Stimulated activated CD8-positive, alpha-beta memory T cell treated with anti-CD3 and anti-CD28 coated beads, Interleukin-15, amount 100 ng/mL, for 1 hour (primary cell): ENCODE data around the gene CLPSL1.
"Not testable (repeated sequence)": the region's sequence is repeated elsewhere in the genome, so short reads cannot be mapped to it uniquely, and the experiment has no call there.

ENCODE experiments used
- DNase-seq: peaks from one replicate; pipeline ENCODE4 v3.0.0-alpha.2; 2020; ENCODE audit warnings: low read depth

The CLPSL1 gene, protein sequence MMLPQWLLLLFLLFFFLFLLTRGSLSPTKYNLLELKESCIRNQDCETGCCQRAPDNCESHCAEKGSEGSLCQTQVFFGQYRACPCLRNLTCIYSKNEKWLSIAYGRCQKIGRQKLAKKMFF

DNA sequence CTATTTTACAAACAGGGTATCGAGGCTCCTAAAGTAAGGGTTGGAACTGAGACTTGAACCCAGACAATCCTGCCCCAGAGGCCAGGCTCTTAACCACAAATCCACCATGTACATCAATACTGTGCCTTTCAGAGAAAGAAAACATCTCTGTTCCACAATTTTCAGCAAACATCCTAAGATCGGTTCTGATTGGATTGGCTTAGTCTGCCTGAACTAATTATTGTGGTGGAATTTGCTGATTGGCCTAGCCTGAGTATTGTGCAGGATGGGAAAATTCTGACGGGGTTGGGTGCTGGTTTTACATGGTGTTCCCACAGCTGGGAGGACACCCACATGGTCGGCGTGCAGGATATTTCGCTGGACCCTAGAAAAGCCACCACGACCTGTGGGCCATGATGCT, at the start of gene CLPSL1:
Gene CLPSL1, plus strand, starts transcription at position 301 of the 400 bp plus-strand sequence. Its CDS starts 92 bp downstream, at position 393.
- DNase-seq: no peak

DNA sequence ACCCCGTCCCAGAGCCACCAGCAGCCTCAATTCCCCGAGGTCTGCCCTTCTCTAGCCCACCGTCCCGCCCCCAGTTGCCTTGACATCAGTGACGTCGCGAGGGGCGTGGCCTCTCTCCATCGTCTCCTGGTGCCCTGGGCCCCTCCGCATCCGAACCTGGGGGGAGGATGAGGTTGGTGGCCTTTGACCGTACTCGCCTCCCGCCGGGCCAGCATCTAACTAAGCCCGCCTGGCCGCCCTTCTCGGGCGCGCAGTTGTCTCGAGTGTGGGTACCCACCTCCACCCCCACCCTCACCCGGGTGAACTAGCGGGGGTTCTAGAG, 49.4 kb upstream of the CLPSL1 start:
- peak; percentile 97 for DNase-seq

GRCh38 chr6:35731736-35732532, 48.9 kb upstream of the CLPSL1 start:
- peak; percentile 90 for DNase-seq

DNA sequence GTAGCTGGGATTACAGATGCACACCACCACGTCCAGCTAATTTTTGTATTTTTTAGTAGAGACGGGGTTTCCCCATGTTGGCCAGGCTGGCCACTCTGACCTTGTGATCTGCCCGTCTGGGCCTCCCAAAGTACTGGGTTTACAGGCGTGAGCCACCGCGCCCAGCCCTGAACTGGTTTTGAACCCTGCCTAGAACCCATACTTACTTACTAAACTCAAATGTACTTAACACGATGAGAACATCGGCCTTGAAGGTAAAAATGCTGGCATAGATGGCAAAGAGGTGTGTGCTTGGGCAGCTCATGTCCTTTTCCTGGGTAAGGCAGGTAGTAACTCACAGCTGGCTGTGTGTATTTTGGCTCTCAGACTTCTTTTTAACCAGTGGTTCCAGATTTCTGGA, 47.2 kb upstream of the CLPSL1 start:
- no peak for DNase-seq

- not testable (repeated sequence) for DNase-seq
Measured at GRCh38 chr6:35734319-35734718, 46.5 kb upstream of the CLPSL1 start.

GRCh38 chr6:35735452-35735851, 45.4 kb upstream of the CLPSL1 start:
- no peak for DNase-seq

GRCh38 chr6:35736253-35736894, 44.4 kb upstream of the CLPSL1 start:
- peak; percentile 83 for DNase-seq

DNA sequence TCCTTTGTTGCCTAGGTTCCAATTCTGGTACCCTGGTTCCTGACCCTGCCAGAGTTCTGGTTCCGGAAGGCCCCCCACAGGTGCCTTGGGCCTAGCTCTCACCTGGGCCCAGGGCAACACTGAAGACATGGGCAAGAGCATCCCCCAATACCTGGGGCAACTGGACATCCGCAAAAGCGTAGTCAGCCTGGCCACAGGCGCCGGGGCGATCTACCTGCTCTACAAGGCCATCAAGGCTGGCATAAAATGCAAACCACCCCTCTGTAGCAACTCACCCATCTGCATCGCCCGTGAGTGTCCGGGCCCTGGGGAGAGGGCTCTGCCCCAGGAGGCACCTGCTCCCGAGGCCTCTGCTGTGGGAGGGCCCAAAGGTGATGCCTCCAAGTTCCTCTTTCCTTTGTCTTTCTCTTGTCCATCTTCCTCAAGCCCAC, 43.8 kb upstream of the CLPSL1 start, which contains the start of gene ARMC12:
Gene ARMC12, plus strand, starts transcription at position 51 of the 431 bp plus-strand sequence. Its CDS starts 77 bp downstream, at position 128.
- no peak for DNase-seq

DNA sequence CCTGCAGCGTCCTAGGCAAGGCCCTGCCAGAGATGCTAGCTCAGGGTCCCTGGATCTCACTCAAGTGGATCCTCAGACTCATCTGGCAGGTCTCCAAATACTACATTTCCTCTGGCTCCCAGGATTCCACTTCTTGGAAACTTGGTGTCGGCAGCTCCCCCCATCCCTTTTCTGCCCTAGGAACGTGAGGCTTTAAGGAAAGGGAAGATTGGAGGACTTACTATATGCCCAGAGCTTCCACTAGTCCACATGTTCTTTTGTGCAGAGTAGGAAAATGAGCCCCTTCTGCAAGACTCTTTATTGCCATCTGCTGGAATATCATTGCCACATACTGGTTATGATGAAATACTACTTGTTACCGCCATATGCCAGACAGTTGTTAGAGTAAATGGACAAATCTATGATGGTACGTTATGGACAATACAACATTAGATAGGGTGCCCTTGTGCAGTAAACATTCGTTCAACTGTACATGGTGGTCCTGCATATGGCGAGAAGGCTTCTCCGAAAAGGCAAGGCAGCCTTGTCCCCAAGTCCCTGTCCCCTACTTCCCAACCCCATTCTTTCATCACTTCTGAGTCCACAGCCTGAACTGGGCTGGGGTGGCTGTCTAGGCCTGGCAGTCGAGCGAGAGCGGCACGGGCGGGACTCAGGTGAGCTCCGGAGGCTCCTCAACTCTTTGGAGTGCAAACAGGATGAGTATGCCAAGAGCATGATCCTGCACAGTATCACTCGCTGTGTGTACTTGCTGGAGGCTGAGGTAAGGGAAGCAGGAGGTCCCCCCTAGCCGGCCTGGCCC, 43.2 kb upstream of the CLPSL1 start:
- DNase-seq: no peak

DNA sequence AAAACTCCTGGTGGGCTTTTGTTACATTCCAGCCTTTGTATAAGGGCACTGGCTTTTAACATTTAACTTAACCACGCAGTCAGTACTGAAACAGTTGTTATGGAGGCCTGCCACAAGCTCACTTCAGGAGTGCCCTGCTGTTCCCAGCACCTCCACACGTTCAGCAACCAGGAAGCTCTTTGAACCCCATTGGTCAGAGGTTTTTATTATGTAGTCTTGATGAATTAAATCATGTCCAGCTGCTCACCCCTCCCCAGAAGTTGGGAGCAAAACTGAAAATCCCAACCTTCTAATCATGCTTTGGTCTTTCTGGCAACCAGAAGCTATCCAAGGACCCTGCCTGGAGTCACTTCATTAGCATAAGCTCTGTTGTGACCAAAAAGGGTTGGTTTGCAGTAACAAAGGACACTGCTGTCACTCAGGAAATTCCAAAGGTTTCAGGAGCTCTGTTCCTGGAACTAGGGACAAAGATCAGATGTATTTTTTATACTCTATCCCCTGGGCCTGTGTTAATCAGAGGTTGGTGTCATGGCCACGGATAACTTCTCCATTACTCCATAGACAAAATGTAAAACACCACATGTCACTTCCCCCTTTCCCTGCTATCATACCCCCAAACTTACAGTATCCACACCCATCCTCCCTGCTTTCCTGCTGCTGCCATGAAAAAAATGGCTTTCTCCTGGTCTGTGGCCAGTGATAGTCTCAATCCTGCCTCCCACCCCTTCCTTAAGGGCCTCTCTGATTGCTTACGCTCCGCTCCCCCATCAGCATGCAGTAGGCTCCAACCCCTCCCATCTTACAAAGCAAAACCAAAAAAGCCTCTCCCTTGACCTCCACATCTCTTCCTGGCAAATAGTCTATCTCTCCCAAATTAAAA, 40.9 kb upstream of the CLPSL1 start:
- DNase-seq: no peak

DNA sequence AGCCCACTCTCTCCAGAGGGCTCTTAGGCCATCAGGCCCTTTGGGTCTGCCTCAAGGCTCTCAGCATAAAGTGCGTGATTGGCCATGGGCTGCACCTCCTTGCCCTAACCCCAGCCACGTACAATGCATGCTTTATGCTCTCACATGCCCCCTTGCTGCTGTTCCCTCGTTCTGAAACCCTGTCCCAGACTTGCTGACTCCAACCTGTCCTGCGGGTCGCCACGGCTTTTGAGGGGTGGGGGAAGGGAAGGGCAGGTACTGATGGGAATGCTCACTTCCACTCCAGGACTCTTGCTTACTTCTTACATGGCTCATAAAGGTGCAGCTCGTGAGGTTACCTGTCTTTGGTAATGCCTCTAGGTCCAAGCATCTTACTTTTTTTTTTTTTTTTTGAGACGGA, 38.0 kb upstream of the CLPSL1 start:
- no peak for DNase-seq

DNA sequence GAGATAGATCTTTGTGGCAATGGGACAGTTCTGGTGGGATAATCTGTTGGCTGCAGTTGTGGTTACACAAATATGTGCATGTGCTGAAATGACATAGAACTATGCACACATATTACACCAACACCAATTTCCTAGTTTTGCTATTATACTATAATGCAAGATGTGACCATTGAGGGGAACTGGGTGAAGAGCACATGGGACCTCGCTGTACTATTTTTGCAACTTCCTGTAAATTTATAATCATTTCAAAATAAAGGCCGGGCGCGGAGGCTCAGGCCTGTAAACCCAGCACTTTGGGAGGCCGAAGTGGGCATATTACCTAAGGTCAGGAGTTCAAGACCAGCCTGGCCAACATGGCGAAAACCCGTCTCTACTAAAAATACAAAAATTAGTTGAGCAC, 35.3 kb upstream of the CLPSL1 start:
- DNase-seq: no peak

- DNase-seq: no peak
Measured at GRCh38 chr6:35746516-35746915, 34.3 kb upstream of the CLPSL1 start.

DNA sequence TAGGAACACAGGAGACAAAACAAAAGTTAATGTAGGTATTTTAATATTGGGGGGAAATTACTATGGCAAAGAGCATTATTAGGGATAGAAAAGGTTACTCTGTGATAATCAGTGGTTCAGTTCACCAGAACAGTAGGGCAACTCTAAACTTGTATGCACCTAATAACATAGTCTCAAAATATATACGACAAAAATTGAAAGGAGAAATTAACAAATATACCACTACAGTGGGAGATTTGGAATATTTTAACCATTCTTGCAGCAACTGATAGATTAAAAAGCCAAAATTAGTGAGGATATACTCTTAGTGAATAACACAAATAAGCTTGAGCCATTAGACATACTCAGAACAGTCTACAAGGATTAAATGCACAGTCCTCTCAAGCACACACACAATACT, 32.9 kb upstream of the CLPSL1 start:
- DNase-seq: no peak

DNA sequence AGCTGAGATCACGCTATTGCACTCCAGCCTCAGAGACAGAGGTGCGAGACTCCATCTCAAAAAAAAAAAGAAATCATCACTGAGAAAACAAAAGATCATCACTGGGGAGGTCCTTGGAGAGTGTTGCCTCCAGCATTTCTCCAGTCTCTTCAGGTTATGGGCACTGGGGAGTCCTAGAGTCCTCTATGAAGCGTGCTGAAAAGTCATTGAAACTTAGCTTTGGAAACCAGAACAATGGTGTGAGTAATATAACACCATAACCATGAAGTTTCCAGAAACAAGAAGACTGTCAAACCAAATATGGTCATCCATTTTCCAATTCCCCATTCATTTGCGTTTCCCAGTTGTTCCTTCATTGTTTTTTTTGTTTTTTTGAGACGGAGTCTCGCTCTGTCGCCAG, 30.3 kb upstream of the CLPSL1 start:
- DNase-seq: no peak

- no peak for DNase-seq
Measured at GRCh38 chr6:35751594-35751993, 29.2 kb upstream of the CLPSL1 start.

GRCh38 chr6:35752330-35752729, 28.5 kb upstream of the CLPSL1 start:
- DNase-seq: no peak

DNA sequence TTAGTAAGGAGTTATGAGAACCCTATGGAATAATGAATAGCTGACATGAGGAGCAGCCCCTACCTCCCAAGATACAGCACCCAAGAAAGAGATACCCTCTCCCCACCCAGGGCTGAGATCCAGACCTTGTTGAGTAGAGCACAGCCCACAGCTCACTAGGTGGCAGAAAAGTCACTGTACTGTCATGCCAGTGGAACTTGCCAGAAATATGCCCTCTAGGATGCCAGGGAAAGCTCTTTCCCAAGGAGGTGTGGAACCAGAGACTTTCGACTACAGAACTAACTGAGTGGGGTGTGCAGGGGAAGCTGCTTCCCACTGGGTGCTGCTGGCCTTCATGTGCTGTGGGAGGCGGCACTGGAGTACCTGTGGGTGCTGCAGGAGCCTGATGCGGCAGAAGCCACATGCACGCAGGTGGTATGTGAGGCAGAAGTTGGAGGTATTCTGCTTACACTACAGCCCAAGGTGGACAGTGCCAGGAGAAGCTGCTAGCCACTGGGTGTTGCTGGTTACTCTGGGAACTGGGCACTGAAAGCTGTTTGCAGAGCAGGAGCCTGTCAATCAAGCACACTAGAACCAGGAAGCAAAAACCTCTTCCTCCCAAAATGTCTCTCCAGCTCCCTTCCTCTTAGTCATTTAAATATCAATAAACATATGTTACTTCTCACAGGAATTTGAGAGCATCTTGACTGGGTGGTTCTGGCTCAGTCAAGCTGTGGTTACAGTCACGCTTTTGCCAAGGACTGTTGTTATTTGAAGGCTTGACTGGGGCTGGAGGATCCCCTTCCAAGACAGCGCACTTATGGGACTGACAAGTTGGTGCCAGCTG, 26.2 kb upstream of the CLPSL1 start:
- DNase-seq: no peak

- DNase-seq: no peak
Measured at GRCh38 chr6:35755278-35755924, 25.4 kb upstream of the CLPSL1 start.
